Mesenteric fat pad (tissue), 1 donor: ENCODE measurements around the gene CDK14. TPM values are rescaled to one million over a fixed set of nuclear protein-coding genes. Genes with fewer than 3 reads are reported as not detected.

Experiments
- DNase-seq: peaks from one replicate; pipeline ENCODE4 v3.0.0-alpha.2; 2020; ENCODE audit warnings: low spot score
- total RNA-seq: library from RNA; stranded (reverse); fragmentation: NEBNext Ultra II Directional; extraction: Animal tissue kit (Norgen Biotek cat#: 25700); gene quantifications from one replicate; pipeline ENCODE4 v1.2.1, GENCODE V29; 2021
- donor health status: DM: yes; HTN: yes; CAD: no.

The CDK14 gene
- total RNA-seq, 1 donor from 2014 or later: 47.2 TPM

DNA sequence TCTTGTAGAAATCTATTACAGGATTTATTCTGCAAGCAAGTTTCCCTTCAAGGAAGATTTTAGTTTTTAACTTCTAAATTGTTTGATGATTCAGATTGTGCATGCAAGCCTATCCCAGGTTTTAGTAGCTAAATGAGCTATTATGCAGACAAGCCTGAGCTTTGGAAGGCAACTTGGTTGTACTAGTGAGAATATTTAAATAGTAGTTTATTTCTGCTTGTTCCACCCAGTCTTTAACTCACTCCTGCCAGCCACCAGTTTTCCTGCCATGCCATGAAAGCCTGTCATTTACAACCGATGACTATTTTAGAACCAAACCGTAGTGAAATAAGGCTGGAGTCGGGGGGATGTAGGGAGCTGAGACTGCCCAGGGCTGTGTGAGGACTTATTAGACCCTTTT, 343.5 kb downstream of the CDK14 start:
- DNase-seq: no peak

DNA sequence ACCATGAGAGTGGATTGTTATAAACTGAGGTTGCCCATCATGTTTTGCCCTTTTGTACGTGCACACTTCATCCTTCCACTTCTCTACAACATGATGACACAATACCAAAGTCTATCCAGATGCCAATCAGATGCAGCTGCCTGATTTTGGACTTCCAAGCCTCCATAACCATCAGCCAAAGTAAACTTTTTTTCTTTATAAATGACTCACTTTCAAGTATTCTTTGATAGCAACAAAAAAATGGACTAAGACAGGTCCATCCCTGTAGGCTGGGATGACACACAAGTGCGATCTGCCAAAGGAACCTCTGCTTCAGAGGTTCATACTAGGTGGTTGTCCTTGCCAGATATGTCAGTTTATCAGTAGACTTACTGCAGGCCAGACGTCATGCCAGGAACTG, 347.9 kb downstream of the CDK14 start:
- DNase-seq: no peak

DNA sequence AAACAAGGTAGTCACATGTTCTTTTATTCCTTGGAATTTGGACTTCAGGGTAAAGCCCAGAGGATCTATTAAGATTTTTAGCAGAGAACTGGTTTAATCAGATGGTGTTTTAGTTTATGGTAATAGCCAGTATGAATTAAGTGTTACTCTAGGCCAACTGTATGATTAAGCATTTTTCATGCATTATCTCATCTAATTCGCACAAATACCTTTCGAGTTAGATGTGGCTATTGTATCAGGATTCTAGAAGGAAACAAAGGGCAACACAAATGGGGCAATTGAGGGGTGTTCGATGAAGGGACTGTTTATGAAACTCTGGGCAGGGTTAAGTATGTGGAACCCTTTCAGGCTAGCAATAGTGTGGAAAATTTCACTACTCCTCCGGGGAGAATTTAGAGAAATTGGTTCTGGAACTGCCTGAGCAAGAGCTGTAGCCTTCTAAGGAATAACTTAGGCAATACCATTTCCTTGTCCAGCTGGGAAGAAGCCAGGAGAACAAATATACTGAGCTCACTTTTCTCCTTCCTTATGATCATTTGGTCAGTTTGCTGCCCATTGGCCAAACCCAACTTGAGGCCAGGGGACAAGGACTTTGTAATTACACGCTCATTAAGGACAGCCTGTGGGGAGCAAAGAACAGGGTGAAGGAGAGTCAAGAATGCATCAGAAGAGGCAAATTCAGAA, 349.1 kb downstream of the CDK14 start:
- DNase-seq: no peak

DNA sequence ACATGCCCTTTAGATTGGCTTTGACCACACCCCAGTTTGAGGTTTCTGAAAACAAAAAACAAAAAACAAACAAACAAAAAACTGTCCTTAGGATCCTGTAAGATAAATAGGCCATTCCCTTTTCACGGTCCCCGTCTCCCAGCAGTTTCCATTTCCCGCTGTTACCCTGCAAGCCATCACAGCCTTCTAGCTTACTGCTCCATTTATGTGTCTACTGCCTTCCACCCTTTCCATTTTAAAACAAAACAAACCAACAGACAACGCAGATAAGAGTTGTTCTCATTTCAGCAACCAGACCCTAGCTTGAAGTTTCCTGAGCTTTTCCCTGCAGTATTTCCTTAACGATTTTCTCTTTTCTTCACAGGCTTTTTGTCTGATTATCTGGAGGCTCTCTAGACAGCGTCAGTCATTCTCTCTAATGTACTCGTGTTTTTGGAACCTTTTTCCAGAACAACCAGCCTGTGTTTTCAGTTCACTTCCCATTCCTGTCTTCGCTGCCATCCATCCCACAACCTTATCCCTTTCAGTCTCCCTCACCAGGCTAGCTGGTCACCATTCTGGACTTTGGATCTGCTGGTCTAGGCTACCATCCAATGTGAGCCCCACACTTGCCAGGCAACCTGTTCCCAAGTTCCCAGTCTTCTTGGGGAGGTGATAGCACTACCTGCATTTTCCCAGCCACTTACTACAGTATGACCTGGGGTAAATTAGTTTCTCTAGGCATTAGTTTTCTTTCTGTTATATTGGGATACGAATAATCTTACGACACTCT, 350.8 kb downstream of the CDK14 start:
- DNase-seq: no peak

DNA sequence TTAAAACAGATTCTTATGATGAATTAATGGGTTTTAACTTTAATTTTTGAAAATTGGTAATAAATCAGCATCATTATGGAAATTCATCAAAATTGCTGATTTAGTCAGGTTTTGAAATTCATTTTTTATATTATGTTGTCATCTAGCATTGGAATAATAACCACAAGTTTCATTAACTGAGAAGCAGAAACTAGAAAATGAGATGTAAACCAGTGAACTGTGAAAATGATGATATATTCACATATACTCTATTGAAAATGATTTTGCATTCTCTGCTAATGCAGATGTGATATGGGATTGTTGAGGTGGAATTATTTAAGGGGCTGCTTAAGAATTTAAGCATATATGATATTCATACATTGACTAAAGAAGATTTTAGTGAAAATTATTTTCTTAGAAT, 352.0 kb downstream of the CDK14 start:
- DNase-seq: no peak

DNA sequence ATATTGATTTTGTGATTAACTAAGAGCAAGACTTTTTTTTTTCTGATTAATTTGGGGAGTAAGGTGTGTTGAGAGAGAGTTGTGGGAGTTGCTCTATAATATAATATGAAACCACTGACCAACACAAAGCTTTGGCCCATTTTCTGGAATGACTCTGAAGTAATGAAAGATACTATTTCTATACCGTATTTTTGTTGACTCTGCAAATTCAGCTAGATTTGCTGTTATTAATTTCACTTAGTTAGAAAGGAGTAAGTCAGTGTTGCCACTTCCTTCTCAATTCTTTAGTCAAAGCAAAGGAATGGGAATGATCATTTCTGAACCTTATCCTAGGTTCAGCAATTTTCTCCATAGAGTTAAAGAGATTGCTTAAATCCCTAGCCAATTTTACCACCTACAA, 355.1 kb downstream of the CDK14 start:
- DNase-seq: no peak

DNA sequence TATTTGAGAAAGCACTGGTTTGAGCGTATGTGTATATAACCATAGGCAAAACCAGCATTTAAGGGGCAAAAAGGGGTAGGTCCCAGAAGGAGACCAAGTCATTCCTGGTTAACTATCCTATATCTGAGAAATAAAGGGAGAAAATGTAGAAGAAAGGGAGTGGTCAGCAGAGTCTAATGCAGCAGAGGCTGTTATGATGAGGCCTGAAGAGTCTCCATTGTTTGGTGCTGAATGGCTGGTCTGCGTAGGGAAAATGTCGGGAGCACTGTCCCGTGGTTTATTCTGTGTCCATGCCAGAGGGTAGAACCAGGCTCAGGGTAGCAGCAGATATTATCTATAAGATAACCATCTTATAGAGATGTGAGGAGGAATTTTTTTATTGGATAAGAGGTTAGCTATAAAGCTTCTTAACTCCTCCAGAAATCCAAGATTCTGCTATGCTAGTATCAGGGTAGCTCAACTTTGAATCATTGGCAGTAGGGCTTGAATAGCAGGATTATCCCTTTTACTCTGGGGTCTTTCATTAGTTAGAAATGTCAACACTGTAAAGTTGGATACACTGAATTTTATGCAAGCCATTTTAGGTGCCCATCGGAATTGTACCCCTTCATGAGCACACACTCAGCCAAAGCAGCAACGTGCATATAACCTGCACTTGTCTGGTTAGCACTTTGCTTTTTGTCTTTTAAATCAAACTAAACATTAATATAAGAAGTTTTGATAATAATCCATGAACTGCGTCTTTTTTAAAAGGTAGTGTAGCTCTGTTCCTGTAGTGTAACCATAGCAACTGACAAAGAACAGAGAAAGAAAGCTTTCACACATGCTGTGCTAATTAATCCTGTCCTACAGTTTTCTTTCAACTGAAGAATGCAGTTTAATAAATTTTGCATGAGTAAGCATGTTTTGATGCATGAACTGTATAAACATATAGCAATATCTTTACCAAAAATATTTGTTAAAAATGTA, 356.1 kb downstream of the CDK14 start:
- DNase-seq: no peak

DNA sequence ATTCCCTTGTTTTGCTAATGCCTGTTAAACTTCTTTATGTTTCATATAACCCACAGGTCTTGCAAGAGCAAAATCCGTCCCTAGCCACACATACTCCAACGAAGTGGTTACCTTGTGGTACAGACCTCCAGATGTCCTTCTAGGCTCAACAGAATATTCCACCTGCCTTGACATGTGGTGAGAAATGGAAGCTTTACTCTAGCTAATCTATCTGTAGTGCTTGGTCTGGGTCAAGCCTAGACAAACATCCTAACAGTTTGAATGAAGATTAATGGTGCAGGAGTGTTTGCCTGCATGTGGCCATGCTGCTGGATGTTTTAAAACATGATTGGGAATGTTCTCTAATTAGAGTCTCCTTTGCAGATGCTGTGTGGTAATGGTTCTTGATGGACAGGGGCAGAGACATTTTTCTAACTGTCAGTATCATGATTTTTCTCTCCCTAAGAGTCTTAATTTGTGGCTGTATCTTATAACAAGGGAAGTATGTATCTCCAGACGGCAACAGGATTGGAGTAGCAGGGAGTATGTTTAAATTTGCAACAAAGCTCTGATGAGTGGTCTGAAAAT, 359.6 kb downstream of the CDK14 start:
- no peak for DNase-seq

DNA sequence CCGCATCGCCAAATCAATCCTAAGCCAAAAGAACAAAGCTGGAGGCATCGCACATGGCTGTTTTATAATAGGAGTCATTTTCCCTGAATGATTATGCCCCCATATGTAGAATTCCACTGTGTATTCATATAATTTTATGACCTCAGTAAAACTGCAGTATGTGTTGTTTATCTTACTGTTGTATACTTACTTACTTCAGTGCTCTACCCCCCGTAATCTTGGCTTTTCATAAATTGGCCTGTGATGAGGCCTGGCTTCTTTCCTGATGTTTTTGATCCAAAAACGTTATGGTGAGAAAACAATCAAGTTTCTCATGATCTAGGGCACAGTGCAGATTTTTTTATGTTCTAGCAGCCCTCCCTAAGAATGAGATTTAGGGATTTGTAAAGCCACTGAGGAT, 361.8 kb downstream of the CDK14 start:
- DNase-seq: no peak

DNA sequence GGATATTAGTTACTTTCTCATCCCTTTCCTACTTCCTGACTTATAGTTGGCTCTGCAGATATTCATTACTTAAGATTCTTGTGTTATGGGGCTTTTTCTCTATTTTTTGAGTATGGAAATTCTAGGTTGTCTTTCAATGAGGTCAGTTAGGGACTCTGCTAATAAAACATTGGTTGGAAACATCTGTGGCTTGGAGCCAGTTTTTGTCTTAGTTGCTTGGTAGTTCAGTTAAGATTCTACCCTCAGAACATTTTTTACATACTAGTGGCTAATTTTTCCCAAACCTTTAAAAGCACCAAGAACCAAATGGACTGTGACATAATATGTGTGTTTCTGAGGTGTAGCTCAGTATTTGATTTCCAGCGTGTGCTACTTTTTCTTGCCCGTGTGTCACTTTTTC, 362.5 kb downstream of the CDK14 start:
- DNase-seq: no peak

DNA sequence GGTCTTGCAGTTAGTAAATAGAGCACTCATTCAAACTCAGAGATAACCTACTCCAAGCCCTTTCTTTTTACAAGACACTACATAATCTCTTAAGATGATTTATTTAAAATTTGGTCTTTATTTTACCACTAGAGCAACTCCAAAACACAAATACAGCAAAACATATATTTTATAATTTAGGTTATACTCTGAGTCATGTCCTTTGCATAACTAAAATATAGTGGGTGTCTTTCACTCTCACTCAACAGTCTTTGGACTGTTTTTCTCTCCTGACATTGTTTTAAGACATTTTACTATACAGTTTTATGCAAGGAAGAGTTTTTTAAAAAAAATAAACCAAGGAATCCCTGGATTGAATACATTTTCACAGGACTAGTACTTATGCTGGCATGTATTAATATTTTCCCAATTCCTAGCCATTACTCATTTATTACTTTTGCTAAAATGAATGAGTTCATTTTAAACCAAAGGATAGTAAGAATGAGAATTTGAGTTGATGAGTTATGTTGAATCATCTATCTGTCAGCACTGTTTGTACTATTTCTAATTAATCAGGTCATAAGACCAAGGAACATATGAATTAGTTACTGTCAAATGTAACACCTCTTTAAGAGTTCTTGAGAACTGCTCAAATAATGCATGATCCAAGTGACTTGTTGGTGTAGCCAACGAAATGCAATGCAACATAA, 365.1 kb downstream of the CDK14 start:
- no peak for DNase-seq

DNA sequence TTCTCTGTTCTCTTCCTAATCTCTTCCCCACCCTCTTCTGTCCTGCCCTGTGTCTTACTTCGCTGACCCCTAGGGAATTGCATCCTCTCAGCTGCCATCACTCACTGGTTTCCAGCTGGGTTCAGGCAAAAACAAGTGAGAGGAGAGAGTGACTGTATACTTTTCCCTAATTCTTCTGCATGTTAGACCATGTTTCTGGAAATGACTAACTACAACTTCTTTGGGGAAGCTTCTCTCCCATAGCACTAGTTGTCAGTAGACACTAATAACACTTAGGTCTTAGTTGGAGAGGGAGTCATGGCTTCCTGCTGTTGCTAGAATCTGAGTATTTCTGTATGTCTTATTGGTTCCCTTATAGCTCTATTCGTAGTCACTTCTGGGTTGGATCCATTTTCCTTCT, 369.1 kb downstream of the CDK14 start:
- DNase-seq: no peak

DNA sequence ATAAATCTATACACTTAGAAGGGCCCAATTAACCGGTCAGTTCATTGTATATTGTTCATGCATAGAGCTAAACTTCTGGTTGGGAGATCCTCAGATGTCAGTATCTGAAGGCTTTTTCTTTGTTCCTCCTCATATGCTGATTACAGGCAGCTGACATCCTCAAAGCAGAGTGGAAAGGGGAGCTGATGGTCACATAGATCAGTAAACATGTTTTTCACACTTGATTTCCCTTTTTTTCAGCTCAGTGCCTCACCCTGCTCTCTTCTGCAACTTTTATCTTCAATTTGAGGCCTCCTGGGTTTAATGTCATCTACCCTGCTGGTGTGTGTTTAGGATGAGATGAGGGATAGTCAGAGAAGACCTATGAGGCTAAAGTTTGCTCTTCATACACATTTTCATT, 370.2 kb downstream of the CDK14 start:
- no peak for DNase-seq

DNA sequence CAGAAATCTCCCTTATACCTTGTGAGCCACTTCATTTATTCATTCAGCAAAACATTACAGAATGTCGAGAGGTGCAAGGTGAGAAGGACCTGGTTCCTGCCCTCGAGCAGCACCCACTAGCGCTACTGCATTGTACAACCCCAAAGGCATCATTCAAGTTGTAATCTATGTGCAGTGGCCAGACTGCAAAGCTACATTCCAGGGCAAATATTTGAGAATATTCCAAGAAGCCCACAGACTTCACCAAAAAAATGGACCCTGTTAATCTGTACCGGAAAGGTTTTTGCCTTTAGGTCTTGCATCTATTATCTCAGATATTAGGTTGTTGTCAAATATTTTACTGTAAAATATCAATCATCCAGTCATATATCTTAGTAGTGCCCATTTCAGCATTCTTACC, 372.8 kb downstream of the CDK14 start:
- DNase-seq: no peak

DNA sequence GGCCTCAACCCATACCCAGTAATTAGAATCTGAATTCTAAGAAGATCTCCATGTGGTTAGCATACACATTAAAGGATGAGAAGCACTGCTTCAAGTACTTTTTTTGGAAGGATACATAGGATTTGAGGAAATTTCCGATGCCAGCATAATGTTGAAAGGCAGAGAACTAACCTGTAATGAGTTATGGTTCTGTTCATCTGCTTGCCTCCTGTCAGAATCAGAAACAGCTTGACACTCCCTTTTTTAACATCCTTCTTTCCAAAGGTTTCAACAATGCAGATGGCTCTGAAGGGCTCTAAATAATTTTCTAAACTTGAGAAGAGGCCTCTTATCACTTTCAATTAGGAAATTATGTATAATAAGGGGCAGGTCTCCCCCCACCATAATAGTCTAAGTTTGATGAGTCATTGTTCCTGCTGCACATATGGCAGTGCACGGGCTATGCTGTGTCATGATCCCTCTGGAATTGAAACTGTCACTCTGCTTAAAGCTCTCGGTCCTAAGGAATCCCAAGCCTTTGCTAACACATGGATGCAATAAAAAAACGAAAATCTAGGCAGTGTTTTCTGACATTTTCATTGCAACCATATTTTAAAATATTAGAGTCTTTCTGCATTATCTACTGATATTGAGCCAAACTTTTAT, 376.9 kb downstream of the CDK14 start:
- no peak for DNase-seq

DNA sequence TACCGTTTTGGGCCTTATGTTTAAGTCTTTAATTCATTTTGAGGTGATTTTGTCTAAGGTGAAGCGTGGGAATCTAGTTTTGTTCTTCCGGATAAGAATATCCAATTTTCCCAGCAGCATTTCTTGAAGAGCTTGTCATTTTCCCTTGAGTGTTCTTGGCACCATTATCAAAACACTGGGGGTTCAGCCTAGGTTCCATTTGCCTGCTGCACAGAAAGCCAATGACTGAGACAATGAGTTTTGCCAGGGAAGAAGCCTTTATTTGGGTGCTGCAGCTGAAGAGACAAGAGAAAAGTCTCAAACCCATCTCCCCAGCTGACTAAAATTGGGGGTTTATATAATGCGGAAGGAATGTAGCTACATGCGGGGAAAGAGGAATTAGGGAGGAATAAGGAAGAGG, 380.9 kb downstream of the CDK14 start:
- no peak for DNase-seq

DNA sequence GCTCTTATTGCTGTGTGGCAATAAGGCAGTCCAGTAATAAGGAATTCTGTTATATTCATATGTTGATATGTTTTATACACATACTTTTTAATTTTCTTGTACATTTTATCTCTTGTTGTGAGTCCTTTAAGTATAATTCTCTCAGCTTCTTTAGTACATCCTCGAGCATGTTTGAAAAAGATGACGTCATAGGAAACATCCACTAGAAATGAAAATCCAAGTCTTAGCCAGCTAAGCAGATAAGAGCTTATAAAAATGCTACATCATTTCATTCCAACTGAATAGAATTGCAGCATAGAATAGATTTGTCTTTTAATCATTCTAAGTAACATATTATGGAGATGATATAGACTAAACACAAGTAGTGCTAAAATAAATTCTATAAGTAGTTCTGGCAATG, 384.4 kb downstream of the CDK14 start:
- DNase-seq: no peak

DNA sequence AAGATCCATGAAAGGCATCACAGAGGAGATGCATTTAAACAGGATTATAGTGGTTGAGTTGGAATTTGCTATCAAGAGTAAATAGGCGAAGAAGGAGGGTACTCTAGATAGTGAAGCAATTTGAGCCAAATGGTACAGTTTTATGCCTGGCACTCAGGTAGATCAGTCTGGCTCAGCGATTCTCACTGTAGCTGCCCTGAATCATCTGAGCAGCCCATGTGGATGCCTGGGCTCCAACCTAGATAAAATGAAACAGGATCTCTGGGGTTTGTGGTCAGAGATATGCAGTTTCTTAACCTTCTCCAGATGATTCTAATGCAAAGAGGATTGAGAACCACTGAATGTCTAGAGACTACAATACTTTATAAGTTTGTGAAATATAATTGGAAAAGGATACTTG, 386.1 kb downstream of the CDK14 start:
- DNase-seq: no peak

DNA sequence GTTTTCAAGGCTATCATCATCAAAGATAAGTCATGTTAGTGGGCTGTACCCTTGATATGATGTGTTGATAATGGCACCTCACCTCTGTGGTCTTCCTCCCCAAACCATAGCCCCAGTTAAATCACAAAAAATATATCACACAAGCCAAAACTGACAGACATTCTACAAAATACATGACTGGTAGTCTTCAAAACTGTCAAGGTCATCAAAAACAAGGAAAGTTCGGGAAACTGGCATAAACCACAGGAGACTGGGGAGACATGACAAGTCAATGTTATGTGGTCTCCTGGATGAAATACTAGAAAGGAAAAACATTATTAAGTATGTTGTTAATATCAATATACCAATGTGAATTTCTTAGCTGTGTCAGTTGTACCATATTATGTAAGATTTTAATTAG, 388.6 kb downstream of the CDK14 start:
- no peak for DNase-seq

DNA sequence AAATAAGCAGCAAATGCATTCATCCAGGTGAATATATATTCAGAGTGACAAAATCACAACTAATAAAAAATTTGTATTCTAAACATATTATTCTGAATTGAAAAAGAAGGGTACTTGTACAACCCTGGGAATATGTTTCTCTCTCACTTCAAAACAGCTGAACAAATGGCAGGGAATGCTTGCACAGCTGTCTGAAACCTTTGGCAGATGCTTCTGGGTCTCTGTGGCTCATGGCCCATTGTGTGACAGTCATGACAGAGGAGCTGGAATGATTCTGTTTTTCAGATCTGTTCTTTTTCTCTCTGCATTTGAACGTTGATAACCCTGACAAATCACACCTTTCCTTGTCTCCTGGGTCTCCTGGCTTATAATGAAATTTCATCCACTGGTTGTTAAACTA, 392.4 kb downstream of the CDK14 start:
- no peak for DNase-seq
